Gastroesophageal sphincter (tissue), 3 donors: ENCODE data around the gene CFAP47.

ENCODE experiments used
- EP300 ChIP-seq: sonication (generic); formaldehyde crosslinking; IDR thresholded peaks from one replicate; pipeline ENCODE4 v1.6.1; 2017; ENCODE audit warnings: antibody characterized with exemption, mild to moderate bottlenecking
- POLR2A ChIP-seq, 2 donors: fragments of 450-650 bp; IDR thresholded peaks; one replicate each; pipeline ENCODE4 v1.6.1; 2017; ENCODE audit warnings: antibody characterized with exemption in 2 of 2, mild to moderate bottlenecking in 2 of 2, moderate library complexity in 1 of 2
- TF ChIP-seq, protein P1 (sequence below), 4 experiments: fragments of 200-600 bp in 2 of 4; fragments of 450-650 bp in 2 of 4; sonication (generic) in 1 of 4; IDR thresholded peaks; one replicate each; pipeline ENCODE4 v1.5.1; 2017 to 2019; ENCODE audit warnings: antibody characterized with exemption in 4 of 4, mild to moderate bottlenecking in 2 of 4, moderate library complexity in 2 of 4

DNA sequence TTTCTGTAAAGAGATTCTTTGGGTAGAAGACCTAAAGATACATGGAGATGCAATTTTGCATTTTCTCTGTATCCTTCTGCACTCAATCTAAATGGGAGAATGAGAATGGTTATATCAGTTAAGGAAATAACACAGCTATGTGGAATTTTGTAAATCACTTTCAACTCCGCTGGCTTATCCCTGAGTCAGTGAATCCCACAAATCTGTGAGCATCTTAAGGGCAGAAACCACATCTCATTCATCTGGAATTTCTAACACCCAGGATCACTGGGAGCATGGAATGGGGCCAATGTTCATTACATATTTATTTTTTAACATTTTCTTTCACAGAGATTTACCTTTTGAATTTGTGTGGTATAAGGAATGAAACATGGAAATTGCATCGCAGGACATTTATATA is 167.8 kb downstream of the CFAP47 start:
- TF ChIP-seq, protein P1, sequence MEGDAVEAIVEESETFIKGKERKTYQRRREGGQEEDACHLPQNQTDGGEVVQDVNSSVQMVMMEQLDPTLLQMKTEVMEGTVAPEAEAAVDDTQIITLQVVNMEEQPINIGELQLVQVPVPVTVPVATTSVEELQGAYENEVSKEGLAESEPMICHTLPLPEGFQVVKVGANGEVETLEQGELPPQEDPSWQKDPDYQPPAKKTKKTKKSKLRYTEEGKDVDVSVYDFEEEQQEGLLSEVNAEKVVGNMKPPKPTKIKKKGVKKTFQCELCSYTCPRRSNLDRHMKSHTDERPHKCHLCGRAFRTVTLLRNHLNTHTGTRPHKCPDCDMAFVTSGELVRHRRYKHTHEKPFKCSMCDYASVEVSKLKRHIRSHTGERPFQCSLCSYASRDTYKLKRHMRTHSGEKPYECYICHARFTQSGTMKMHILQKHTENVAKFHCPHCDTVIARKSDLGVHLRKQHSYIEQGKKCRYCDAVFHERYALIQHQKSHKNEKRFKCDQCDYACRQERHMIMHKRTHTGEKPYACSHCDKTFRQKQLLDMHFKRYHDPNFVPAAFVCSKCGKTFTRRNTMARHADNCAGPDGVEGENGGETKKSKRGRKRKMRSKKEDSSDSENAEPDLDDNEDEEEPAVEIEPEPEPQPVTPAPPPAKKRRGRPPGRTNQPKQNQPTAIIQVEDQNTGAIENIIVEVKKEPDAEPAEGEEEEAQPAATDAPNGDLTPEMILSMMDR (IDR thresholded peaks at IDR 0.05) = no peak
- no peak for TF ChIP-seq EP300
- TF ChIP-seq POLR2A (IDR thresholded peaks at IDR 0.05) = no peak
